ENCODE measurements around the gene KIAA0586.

Gene KIAA0586

DNA sequence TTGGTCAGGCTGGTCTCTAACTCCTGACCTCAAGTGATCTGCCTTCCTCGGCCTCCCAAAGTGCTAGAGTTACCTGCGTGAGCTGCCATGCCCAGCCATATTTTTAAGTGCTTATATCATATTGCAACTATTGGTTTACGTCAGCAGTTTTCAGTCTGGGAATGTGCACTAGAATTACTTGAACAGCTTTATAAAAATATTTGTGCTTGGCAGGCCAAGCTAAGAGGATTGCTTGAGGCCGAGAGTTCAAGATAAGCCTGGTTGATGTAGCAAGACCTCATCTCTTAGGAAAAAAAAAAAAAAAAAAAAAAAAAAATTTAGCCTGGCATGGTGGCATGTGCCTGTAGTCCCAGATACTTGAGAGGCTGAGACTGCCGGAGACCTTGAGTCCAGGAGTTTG, 17.1 kb downstream of the KIAA0586 start:
- Histone ChIP-seq H3K4me3 (no peak overlapping the region), H3K27ac (no peak overlapping the region), H3K9ac (ENCODE audit: insufficient read length) (no peak overlapping the region), H3K9me3 (ENCODE audit: low read depth, low read length) (no peaks in the 10 kb centered on the region), H3K36me3 (ENCODE audit: insufficient read depth, low read length) (peaks cover 30% of the 10 kb centered on the region)
- TF ChIP-seq FOXP2 (optimal IDR thresholded peaks at IDR 0.05; ENCODE audit: control extremely low read depth, extremely low read length, insufficient read depth): no peak
- TF ChIP-seq EZH2 (IDR thresholded peaks at IDR 0.05): no peak
- no peak for TF ChIP-seq POLR2AphosphoS5 (IDR thresholded peaks at IDR 0.05; ENCODE audit: borderline replicate concordance, low read depth, low read length)
- DNase-seq (ENCODE audit: low read depth, low spot score): no peak

DNA sequence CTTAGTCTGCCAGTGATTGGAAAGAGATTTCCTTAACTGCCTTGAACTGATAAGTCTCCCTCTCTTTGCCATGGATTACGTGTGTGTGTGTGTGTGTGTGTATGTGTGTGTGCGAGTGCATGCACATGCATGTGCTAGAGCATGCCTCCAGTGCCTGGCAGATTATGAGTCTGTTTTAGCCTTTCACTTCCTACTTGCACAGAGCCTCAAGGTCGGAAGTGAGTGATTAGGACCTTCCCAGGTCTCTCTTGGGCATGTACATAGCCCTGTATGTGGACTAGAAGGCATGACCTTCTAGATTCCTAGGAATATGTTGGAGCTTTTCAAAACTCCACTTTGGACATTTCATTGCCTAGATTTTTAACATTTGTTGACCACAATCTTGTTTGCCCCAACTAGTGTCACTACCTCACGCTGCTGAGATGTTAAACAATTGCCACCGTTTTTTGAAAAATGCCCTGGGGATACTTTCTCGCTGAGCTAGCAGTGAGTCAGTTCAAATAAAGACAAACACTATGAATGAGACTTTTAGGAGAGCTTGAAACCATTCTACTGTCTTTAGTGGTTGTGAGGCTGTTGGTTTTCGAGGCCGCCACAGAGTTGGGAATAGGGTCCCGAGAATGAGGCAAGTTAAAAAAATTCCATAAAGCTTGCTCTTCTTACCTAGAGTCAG, 28.2 kb downstream of the KIAA0586 start:
- Histone ChIP-seq H3K36me3 (ENCODE audit: insufficient read depth, low read length) (peaks cover 59% of the 10 kb centered on the region), H3K27ac (peak overlapping the region; percentile 63; the same call in 1 of the 2 replicates), H3K9ac (ENCODE audit: insufficient read length) (no peak overlapping the region), H3K9me3 (ENCODE audit: low read depth, low read length) (no peaks in the 10 kb centered on the region), H3K4me3 (no peak overlapping the region)
- no peak for DNase-seq (ENCODE audit: low read depth, low spot score)
- TF ChIP-seq POLR2AphosphoS5 (IDR thresholded peaks at IDR 0.05; ENCODE audit: borderline replicate concordance, low read depth, low read length) (no peak), EZH2 (IDR thresholded peaks at IDR 0.05) (no peak), FOXP2 (optimal IDR thresholded peaks at IDR 0.05; ENCODE audit: control extremely low read depth, extremely low read length, insufficient read depth) (no peak)

DNA sequence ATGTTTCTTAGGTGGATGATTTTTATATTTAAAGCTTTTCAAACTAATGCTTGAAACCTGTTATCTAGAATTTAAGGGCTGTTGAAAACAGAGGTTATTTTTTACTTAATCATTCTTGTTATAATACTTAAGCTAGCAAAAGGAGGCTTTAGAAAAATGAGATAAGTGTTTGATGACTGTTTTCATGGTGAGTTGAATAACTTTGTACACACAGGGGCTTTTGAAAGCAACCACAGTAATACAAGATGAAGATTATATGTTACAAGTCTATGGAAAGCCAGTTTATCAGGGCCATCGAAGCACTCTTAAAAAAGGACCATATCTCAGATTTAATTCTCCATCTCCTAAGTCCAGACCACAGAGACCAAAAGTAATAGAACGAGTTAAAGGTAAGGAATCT, 33.3 kb downstream of the KIAA0586 start:
- Histone ChIP-seq H3K36me3 (ENCODE audit: insufficient read depth, low read length) (peaks cover 38% of the 10 kb centered on the region), H3K27ac (no peak overlapping the region), H3K9ac (ENCODE audit: insufficient read length) (no peak overlapping the region), H3K9me3 (ENCODE audit: low read depth, low read length) (no peaks in the 10 kb centered on the region), H3K4me3 (no peak overlapping the region)
- TF ChIP-seq POLR2AphosphoS5 (IDR thresholded peaks at IDR 0.05; ENCODE audit: borderline replicate concordance, low read depth, low read length): no peak
- no peak for TF ChIP-seq FOXP2 (optimal IDR thresholded peaks at IDR 0.05; ENCODE audit: control extremely low read depth, extremely low read length, insufficient read depth)
- no peak for TF ChIP-seq EZH2 (IDR thresholded peaks at IDR 0.05)
- no peak for DNase-seq (ENCODE audit: low read depth, low spot score)

DNA sequence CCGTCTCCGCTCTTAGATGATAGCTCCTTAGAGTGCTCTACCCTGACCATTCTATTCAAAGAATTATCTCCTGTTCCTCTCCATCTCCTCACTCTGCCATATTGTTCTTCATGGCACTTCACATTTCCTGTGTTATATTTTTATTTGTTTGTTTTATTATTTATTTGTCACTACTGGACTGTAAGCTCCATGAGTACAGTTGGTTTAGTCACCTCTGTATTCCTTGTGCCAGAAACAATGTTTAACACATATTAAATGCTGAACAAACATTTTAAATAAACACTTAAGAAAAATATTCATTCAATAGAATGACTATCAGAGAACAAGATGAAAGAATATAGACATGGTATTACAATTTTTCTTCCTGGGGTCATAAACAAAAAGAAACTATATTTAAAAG, 35.6 kb downstream of the KIAA0586 start:
- H3K9me3 ChIP-seq (ENCODE audit: low read depth, low read length): no peaks in the 10 kb centered on the region
- H3K36me3 ChIP-seq (ENCODE audit: insufficient read depth, low read length): peaks cover 33% of the 10 kb centered on the region
- no peak overlapping the region for H3K9ac ChIP-seq (ENCODE audit: insufficient read length)

DNA sequence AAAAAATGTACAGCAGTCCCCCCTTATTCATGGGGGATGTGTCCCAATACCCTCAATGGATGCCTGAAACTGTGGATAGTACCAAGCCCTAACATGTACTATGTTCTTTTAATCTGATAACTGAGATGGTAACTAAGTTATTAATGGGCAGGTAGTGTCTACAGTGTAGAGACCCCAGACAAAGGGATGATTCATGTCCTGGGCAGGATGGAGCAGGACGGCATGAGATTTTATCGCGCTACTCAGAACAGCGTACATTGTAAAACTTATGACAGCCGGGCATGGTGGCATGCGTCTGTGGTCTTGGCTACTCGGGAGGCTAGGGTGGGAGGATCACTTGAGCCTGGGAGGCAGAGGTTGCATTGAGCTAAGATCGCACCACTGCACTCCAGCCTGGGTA, 37.1 kb downstream of the KIAA0586 start:
- no peak for DNase-seq (ENCODE audit: low read depth, low spot score)
- peaks cover 32% of the 10 kb centered on the region for H3K36me3 ChIP-seq (ENCODE audit: insufficient read depth, low read length)
- no peak overlapping the region for H3K4me3 ChIP-seq

More for the DNA sequence above, 35.6 kb downstream of the KIAA0586 start:
- no peak overlapping the region for H3K27ac ChIP-seq
- no peak for DNase-seq (ENCODE audit: low read depth, low spot score)
- H3K4me3 ChIP-seq: no peak overlapping the region
- no peak for TF ChIP-seq POLR2AphosphoS5 (IDR thresholded peaks at IDR 0.05; ENCODE audit: borderline replicate concordance, low read depth, low read length)
- TF ChIP-seq EZH2 (IDR thresholded peaks at IDR 0.05): no peak
- TF ChIP-seq FOXP2 (optimal IDR thresholded peaks at IDR 0.05; ENCODE audit: control extremely low read depth, extremely low read length, insufficient read depth): no peak

DNA sequence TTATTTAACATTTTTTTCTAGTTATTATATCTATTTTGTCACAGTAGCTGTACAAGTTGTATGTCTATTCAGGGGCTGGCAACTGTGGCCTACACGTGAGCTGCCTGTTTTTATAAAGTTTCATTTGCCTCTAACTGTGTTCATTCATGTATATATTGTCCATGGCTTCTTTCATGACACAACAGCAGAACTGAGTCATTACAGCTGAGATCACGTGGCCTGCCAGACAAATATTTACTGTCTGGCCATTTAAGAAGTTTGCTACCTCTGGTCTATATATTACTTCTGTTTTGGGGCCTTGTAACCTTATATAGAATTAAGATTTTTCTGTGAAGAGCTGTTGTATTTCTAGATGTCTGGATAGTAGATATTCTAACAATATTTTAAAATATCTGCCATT, 37.9 kb downstream of the KIAA0586 start:
- no peak for DNase-seq (ENCODE audit: low read depth, low spot score)
- no peak overlapping the region for H3K27ac ChIP-seq
- H3K4me3 ChIP-seq: no peak overlapping the region
- H3K9ac ChIP-seq (ENCODE audit: insufficient read length): no peak overlapping the region
- no peak for TF ChIP-seq FOXP2 (optimal IDR thresholded peaks at IDR 0.05; ENCODE audit: control extremely low read depth, extremely low read length, insufficient read depth)
- TF ChIP-seq POLR2AphosphoS5 (IDR thresholded peaks at IDR 0.05; ENCODE audit: borderline replicate concordance, low read depth, low read length): no peak
- no peak for TF ChIP-seq EZH2 (IDR thresholded peaks at IDR 0.05)
- H3K9me3 ChIP-seq (ENCODE audit: low read depth, low read length): no peaks in the 10 kb centered on the region
- H3K36me3 ChIP-seq (ENCODE audit: insufficient read depth, low read length): peaks cover 27% of the 10 kb centered on the region

More for the DNA sequence above, 37.1 kb downstream of the KIAA0586 start:
- Histone ChIP-seq H3K27ac (no peak overlapping the region), H3K9ac (ENCODE audit: insufficient read length) (no peak overlapping the region), H3K9me3 (ENCODE audit: low read depth, low read length) (no peaks in the 10 kb centered on the region)
- TF ChIP-seq EZH2 (IDR thresholded peaks at IDR 0.05) (no peak), POLR2AphosphoS5 (IDR thresholded peaks at IDR 0.05; ENCODE audit: borderline replicate concordance, low read depth, low read length) (no peak), FOXP2 (optimal IDR thresholded peaks at IDR 0.05; ENCODE audit: control extremely low read depth, extremely low read length, insufficient read depth) (no peak)

DNA sequence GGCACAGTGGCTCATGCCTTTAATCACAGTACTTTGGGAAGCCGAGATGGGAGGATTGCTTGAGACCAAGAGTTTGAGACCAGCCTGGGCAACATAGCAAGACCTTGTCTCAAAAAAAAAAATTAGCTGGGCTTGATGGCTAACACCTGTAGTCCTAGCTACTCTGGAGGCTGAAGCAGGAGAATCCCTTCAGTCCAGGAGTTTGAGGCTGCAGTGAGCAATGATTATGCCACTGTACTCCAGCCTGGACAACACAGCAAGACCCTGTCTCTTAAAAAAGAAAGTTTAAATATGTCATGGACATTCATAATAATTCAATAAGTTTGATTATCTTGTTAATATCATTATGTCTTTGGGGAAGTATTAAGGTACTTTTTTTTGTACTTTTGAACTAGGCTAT, 38.9 kb downstream of the KIAA0586 start:
- no peak overlapping the region for H3K27ac ChIP-seq
- peaks cover 31% of the 10 kb centered on the region for H3K36me3 ChIP-seq (ENCODE audit: insufficient read depth, low read length)
- H3K9me3 ChIP-seq (ENCODE audit: low read depth, low read length): no peaks in the 10 kb centered on the region
- H3K4me3 ChIP-seq: no peak overlapping the region
- TF ChIP-seq FOXP2 (optimal IDR thresholded peaks at IDR 0.05; ENCODE audit: control extremely low read depth, extremely low read length, insufficient read depth) (no peak), EZH2 (IDR thresholded peaks at IDR 0.05) (no peak), POLR2AphosphoS5 (IDR thresholded peaks at IDR 0.05; ENCODE audit: borderline replicate concordance, low read depth, low read length) (no peak)
- no peak for DNase-seq (ENCODE audit: low read depth, low spot score)
- no peak overlapping the region for H3K9ac ChIP-seq (ENCODE audit: insufficient read length)

DNA sequence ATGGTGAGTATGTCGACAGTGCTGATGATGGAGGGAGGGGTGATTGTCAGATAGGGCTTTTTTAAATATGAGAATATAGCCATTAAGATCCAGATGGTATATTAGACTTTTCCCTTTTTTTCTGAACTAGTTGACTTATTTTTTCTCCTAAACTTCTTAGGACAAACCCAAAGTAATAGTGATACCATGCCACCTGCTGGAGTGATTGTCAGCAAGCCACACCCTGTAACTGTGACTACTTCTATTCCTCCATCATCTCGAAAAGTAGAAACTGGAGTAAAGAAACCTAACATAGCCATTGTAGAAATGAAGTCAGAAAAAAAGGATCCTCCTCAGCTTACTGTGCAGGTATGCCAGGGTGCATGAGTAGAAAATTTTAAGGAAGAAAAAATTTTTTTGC, 40.1 kb downstream of the KIAA0586 start:
- no peaks in the 10 kb centered on the region for H3K9me3 ChIP-seq (ENCODE audit: low read depth, low read length)
- DNase-seq (ENCODE audit: low read depth, low spot score): no peak
- H3K27ac ChIP-seq: no peak overlapping the region
- no peak overlapping the region for H3K9ac ChIP-seq (ENCODE audit: insufficient read length)
- no peak for TF ChIP-seq POLR2AphosphoS5 (IDR thresholded peaks at IDR 0.05; ENCODE audit: borderline replicate concordance, low read depth, low read length)
- peaks cover 31% of the 10 kb centered on the region for H3K36me3 ChIP-seq (ENCODE audit: insufficient read depth, low read length)
- H3K4me3 ChIP-seq: no peak overlapping the region

DNA sequence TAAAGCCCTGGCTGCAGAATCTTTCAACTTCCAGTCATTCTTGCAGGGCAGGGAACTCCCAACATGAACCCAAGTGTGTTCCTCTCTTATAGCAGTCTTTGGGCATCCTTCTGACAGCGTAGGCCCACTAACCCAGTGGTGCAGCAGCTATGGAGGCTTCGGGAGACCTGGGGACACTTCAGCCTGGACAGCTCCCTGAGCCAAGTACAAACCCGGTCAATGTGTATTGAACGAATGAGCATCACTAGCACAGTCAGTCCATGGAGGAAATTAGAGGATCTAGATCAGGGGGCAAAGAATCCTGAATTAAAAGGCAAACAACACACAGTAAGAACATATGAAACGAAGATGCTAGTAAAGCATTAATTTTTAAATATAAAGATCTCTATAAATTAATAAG, 41.8 kb downstream of the KIAA0586 start:
- H3K9ac ChIP-seq (ENCODE audit: insufficient read length): no peak overlapping the region
- DNase-seq (ENCODE audit: low read depth, low spot score): no peak
- no peak overlapping the region for H3K27ac ChIP-seq
- H3K9me3 ChIP-seq (ENCODE audit: low read depth, low read length): no peaks in the 10 kb centered on the region
- H3K4me3 ChIP-seq: no peak overlapping the region
- H3K36me3 ChIP-seq (ENCODE audit: insufficient read depth, low read length): peaks cover 31% of the 10 kb centered on the region
- TF ChIP-seq FOXP2 (optimal IDR thresholded peaks at IDR 0.05; ENCODE audit: control extremely low read depth, extremely low read length, insufficient read depth) (no peak), EZH2 (IDR thresholded peaks at IDR 0.05) (no peak), POLR2AphosphoS5 (IDR thresholded peaks at IDR 0.05; ENCODE audit: borderline replicate concordance, low read depth, low read length) (no peak)

Data from SK-N-MC (cell line).